ENCODE data around the gene CHD1L.
A peak's percentile ranks its signal among the peaks of the same experiment; 100 is the strongest.
"Not testable (repeated sequence)": the region's sequence is repeated elsewhere in the genome, so short reads cannot be mapped to it uniquely, and the experiment has no call there.

Gene CHD1L

GRCh38 chr1:147215540-147215916 is 27.0 kb upstream of the CHD1L start:
- peak overlapping the region; percentile 49 for H3K27ac ChIP-seq
- TF ChIP-seq CTCF (IDR thresholded peaks at IDR 0.05) (no peak), ZFX (IDR thresholded peaks at IDR 0.05; ENCODE audit: borderline replicate concordance) (no peak)

GRCh38 chr1:147216124-147216523 is 26.4 kb upstream of the CHD1L start:
- TF ChIP-seq ZFX (IDR thresholded peaks at IDR 0.05; ENCODE audit: borderline replicate concordance): no peak
- TF ChIP-seq CTCF (IDR thresholded peaks at IDR 0.05): no peak
- peak overlapping the region; percentile 49 for H3K27ac ChIP-seq

- no peak overlapping the region for H3K27ac ChIP-seq
- TF ChIP-seq ZFX (IDR thresholded peaks at IDR 0.05; ENCODE audit: borderline replicate concordance) (no peak), CTCF (IDR thresholded peaks at IDR 0.05) (no peak)
Measured at GRCh38 chr1:147217141-147217540, 25.3 kb upstream of the CHD1L start.

GRCh38 chr1:147218606-147219005 is 23.9 kb upstream of the CHD1L start:
- no peak for TF ChIP-seq CTCF (IDR thresholded peaks at IDR 0.05)
- TF ChIP-seq ZFX (IDR thresholded peaks at IDR 0.05; ENCODE audit: borderline replicate concordance): no peak
- no peak overlapping the region for H3K27ac ChIP-seq

GRCh38 chr1:147223740-147224615 is 18.5 kb upstream of the CHD1L start:
- no peak for TF ChIP-seq CTCF (IDR thresholded peaks at IDR 0.05)
- TF ChIP-seq ZFX (IDR thresholded peaks at IDR 0.05; ENCODE audit: borderline replicate concordance): no peak
- H3K27ac ChIP-seq: no peak overlapping the region

- H3K27ac ChIP-seq: peak within 1 kb of the TSS; percentile 56
- TF ChIP-seq CTCF (IDR thresholded peaks at IDR 0.05): peak; percentile 29
- no peak for TF ChIP-seq ZFX (IDR thresholded peaks at IDR 0.05; ENCODE audit: borderline replicate concordance)
Measured at GRCh38 chr1:147225193-147225730, 17.2 kb upstream of the CHD1L start, which contains the start of gene FMO5. TSS of gene FMO5 (minus strand) at chr1:147225339. CDS start at chr1:147225029, 310 bp downstream.

GRCh38 chr1:147231032-147231431 is 11.5 kb upstream of the CHD1L start:
- H3K27ac ChIP-seq: not testable (repeated sequence)

GRCh38 chr1:147233903-147234302 is 8.6 kb upstream of the CHD1L start:
- not testable (repeated sequence) for H3K27ac ChIP-seq
